GM12873 (cell line): ENCODE results near the gene OCIAD2.

Experiments used
- CTCF ChIP-seq: IDR thresholded peaks from 2 replicates; pipeline ENCODE4 v1.5.1; 2012; ENCODE audit warnings: low read depth, mild to moderate bottlenecking, moderate library complexity, low read length, control low read depth; ENCODE audit not compliant: insufficient read depth; ENCODE audit errors: missing control alignments

The OCIAD2 gene

GRCh38 chr4:48907706-48908477 lies 1.3 kb upstream of the OCIAD2 start:
- TF ChIP-seq CTCF, result no peak

GRCh38 chr4:48905363-48906015 lies 1.1 kb downstream of the OCIAD2 start:
- TF ChIP-seq CTCF, result peak; percentile 34

- TF ChIP-seq CTCF, result no peak
Measured at GRCh38 chr4:48904541-48905142, 1.9 kb downstream of the OCIAD2 start.

- TF ChIP-seq CTCF, result no peak
Measured at GRCh38 chr4:48904101-48904500, 2.5 kb downstream of the OCIAD2 start.

GRCh38 chr4:48902266-48902665 lies 4.3 kb downstream of the OCIAD2 start:
- TF ChIP-seq CTCF, result no peak

GRCh38 chr4:48901196-48901595 lies 5.4 kb downstream of the OCIAD2 start:
- no peak for TF ChIP-seq CTCF

GRCh38 chr4:48899950-48900349 lies 6.6 kb downstream of the OCIAD2 start:
- no peak for TF ChIP-seq CTCF
